AG09319 (cell line): Measurements from ENCODE around the gene MOV10L1.

Source experiments
- DNase-seq: peaks from one replicate; pipeline ENCODE4 v3.0.0-alpha.2; 2010; ENCODE audit warnings: low read depth; ENCODE audit errors: extremely low read depth
- CTCF ChIP-seq: IDR thresholded peaks from 2 replicates; pipeline ENCODE4 v1.5.1; 2011; ENCODE audit warnings: low read depth, mild to moderate bottlenecking, inconsistent platforms, low read length, moderate library complexity

The MOV10L1 gene

GRCh38 chr22:50112151-50113118 is 22.6 kb downstream of the MOV10L1 start:
- TF ChIP-seq CTCF: no peak
- no peak for DNase-seq

- peak; percentile 54 for DNase-seq
- no peak for TF ChIP-seq CTCF
Observed at GRCh38 chr22:50114221-50115021, 24.6 kb downstream of the MOV10L1 start.

GRCh38 chr22:50115693-50116092 is 25.9 kb downstream of the MOV10L1 start:
- DNase-seq: no peak
- TF ChIP-seq CTCF: no peak

GRCh38 chr22:50117168-50117762 is 27.5 kb downstream of the MOV10L1 start:
- TF ChIP-seq CTCF: no peak

GRCh38 chr22:50118129-50118528 is 28.3 kb downstream of the MOV10L1 start:
- TF ChIP-seq CTCF: no peak
- DNase-seq: no peak

More at GRCh38 chr22:50117168-50117762, 27.5 kb downstream of the MOV10L1 start:
- no peak for DNase-seq

GRCh38 chr22:50118557-50119168 is 28.9 kb downstream of the MOV10L1 start:
- no peak for TF ChIP-seq CTCF
- DNase-seq: peak; percentile 56
